GM21381 (cell line): ENCODE measurements around the gene PRSS33.

Source experiments
- ATAC-seq: cut with Tn5 transposase; IDR thresholded peaks from one replicate; pipeline ENCODE4 v1.9.1; 2021; ENCODE audit warnings: mild to moderate bottlenecking, moderate library complexity; ENCODE audit not compliant: unreplicated experiment

The PRSS33 gene

GRCh38 chr16:2779151-2779920, 8.0 kb downstream of the PRSS33 start:
- ATAC-seq, result no peak

- ATAC-seq, result no peak
These were observed 8.8 kb downstream of the PRSS33 start for GRCh38 chr16:2778630-2778958.

- ATAC-seq, result no peak
These were observed 9.3 kb downstream of the PRSS33 start for GRCh38 chr16:2777903-2778629.

- peak; percentile 85 for ATAC-seq
These were observed 10.0 kb downstream of the PRSS33 start, which contains the start of gene ELOB for GRCh38 chr16:2777231-2777902. Gene ELOB (minus strand): TSS chr16:2777280. CDS start chr16:2777239, 41 bp downstream.

GRCh38 chr16:2776500-2777139, 10.7 kb downstream of the PRSS33 start:
- peak; percentile 27 for ATAC-seq

GRCh38 chr16:2775765-2776499, 11.4 kb downstream of the PRSS33 start:
- ATAC-seq, result no peak

GRCh38 chr16:2775131-2775716, 12.1 kb downstream of the PRSS33 start:
- no peak for ATAC-seq

- no peak for ATAC-seq
These were observed 13.0 kb downstream of the PRSS33 start for GRCh38 chr16:2774161-2774891.

GRCh38 chr16:2773188-2773968, 14.0 kb downstream of the PRSS33 start:
- no peak for ATAC-seq

GRCh38 chr16:2771496-2772402, 15.6 kb downstream of the PRSS33 start:
- ATAC-seq, result no peak

GRCh38 chr16:2770057-2770951, 17.1 kb downstream of the PRSS33 start:
- ATAC-seq, result no peak

GRCh38 chr16:2769675-2770056, 17.7 kb downstream of the PRSS33 start:
- no peak for ATAC-seq

- no peak for ATAC-seq
These were observed 18.2 kb downstream of the PRSS33 start for GRCh38 chr16:2769100-2769529.

GRCh38 chr16:2768403-2769089, 18.8 kb downstream of the PRSS33 start:
- no peak for ATAC-seq

- no peak for ATAC-seq
These were observed 19.5 kb downstream of the PRSS33 start for GRCh38 chr16:2767891-2768290.

- no peak for ATAC-seq
These were observed 20.1 kb downstream of the PRSS33 start for GRCh38 chr16:2767140-2767731.
